ENCODE results near the gene HSBP1L1. TPM values are rescaled to one million over a fixed set of nuclear protein-coding genes. Genes with fewer than 3 reads are reported as not detected.

Gene HSBP1L1
- total RNA-seq, 1 experiment from 2014 or later, result not detected

GRCh38 chr18:79918615-79919011 lies 45.8 kb upstream of the HSBP1L1 start:
- peak; percentile 15 for DNase-seq
- Histone ChIP-seq H3K4me2 (ENCODE audit: insufficient read depth, insufficient read length, low read length) (no peak overlapping the region), H3K4ac (ENCODE audit: low read depth, low read length) (no peak overlapping the region), H2BK120ac (ENCODE audit: low read depth, low read length, poor library complexity, severe bottlenecking) (no peak overlapping the region), H3K27me3 (ENCODE audit: insufficient read depth, low read length) (no peaks in the 10 kb centered on the region), H2BK15ac (ENCODE audit: low read depth, low read length) (no peak overlapping the region), H4K91ac (ENCODE audit: insufficient read length, low read depth, low read length) (no peak overlapping the region), H3K79me2 (ENCODE audit: insufficient read depth, low read length) (no peaks in the 10 kb centered on the region), H3K4me1 (ENCODE audit: insufficient read depth, low read length) (no peaks in the 10 kb centered on the region), H4K8ac (replicated peaks; ENCODE audit: insufficient read length, low read depth, low read length) (no peak overlapping the region), H2AK5ac (ENCODE audit: insufficient read length, low read length) (no peak overlapping the region), H3K14ac (ENCODE audit: insufficient read depth, low read length) (no peak overlapping the region; the same call in 1 of the 2 replicates), H3K56ac (ENCODE audit: insufficient read length, low read depth, low read length) (no peak overlapping the region), H4K5ac (ENCODE audit: insufficient read length, low read depth, low read length) (no peak overlapping the region), H2BK12ac (ENCODE audit: insufficient read length, low read depth, low read length) (no peak overlapping the region), H3K9ac (ENCODE audit: extremely low read depth, insufficient read length, low read length) (no peak overlapping the region), H3K23me2 (ENCODE audit: insufficient read length, low read depth, low read length, poor library complexity, severe bottlenecking) (no peaks in the 10 kb centered on the region), H3K79me1 (ENCODE audit: insufficient read depth, low read depth, low read length, poor library complexity, severe bottlenecking) (no peaks in the 10 kb centered on the region), H3K27ac (ENCODE audit: insufficient read length, low read depth, low read length) (no peak overlapping the region), H3K9me3 (ENCODE audit: control insufficient read depth, low read depth, low read length) (no peaks in the 10 kb centered on the region), H4K20me1 (ENCODE audit: control insufficient read depth, insufficient read depth, insufficient read length) (no peaks in the 10 kb centered on the region), H2BK20ac (ENCODE audit: low read depth, low read length, poor library complexity, severe bottlenecking) (no peak overlapping the region), H2AFZ (ENCODE audit: low read length) (no peak overlapping the region), H3K18ac (ENCODE audit: insufficient read length, low read depth, low read length) (no peak overlapping the region), H3T11ph (ENCODE audit: low read length) (no peak overlapping the region), H3K23ac (ENCODE audit: insufficient read length, low read depth, low read length) (no peak overlapping the region), H2BK5ac (ENCODE audit: insufficient read length, low read length) (no peak overlapping the region)
- Mint-ChIP-seq H3K4me1 (peaks cover 0 to 4% of the 10 kb centered on the region in 2 experiments; a peak in 2 of 4 replicates), H3K27me3 (ENCODE audit: low read depth) (peaks cover 2% of the 10 kb centered on the region; the same call in 1 of the 2 replicates), H3K27ac (no peak overlapping the region), H3K36me3 (ENCODE audit: insufficient read depth in 1 of 3, low read depth in 3 of 3) (peaks cover 2 to 16% (median 8%) of the 10 kb centered on the region in 3 experiments; a peak in 5 of 7 replicates), H3K4me3 (no peak overlapping the region), H3K9me3 (peaks cover 7 to 10% of the 10 kb centered on the region in 2 experiments; a peak in 3 of 5 replicates)
- no CpG with 5 or more reads among the region's 20 CpGs for WGBS (ENCODE audit: extremely low coverage, insufficient read length, low lambda C conversion rate)
- no peak for TF ChIP-seq CTCF (conservative IDR thresholded peaks at IDR 0.05)
